ENCODE results near the gene SYT1. TPM values are rescaled to one million over a fixed set of nuclear protein-coding genes. Genes with fewer than 3 reads are reported as not detected.

Gene SYT1
- total RNA-seq, 2 experiments from 2014 or later = not detected

GRCh38 chr12:79374545-79374944 is 510.0 kb downstream of the SYT1 start:
- H3K4me3 Mint-ChIP-seq = no peak overlapping the region
- H3K36me3 Mint-ChIP-seq = no peaks in the 10 kb centered on the region
- no peak for ATAC-seq
- no peaks in the 10 kb centered on the region for H3K9me3 Mint-ChIP-seq (ENCODE audit: low read depth)
- no peaks in the 10 kb centered on the region for H3K4me1 Mint-ChIP-seq
- no peak overlapping the region for H3K27ac Mint-ChIP-seq
- CTCF ChIA-PET = no interaction called here
- DNase-seq = no peak
- H3K27me3 Mint-ChIP-seq = no peaks in the 10 kb centered on the region

GRCh38 chr12:79375050-79375449 is 510.5 kb downstream of the SYT1 start:
- no peaks in the 10 kb centered on the region for H3K27me3 Mint-ChIP-seq
- H3K27ac Mint-ChIP-seq = no peak overlapping the region
- ATAC-seq = no peak
- H3K4me1 Mint-ChIP-seq = no peaks in the 10 kb centered on the region
- CTCF ChIA-PET = no interaction called here
- H3K9me3 Mint-ChIP-seq (ENCODE audit: low read depth) = no peaks in the 10 kb centered on the region
- H3K4me3 Mint-ChIP-seq = no peak overlapping the region
- no peak for DNase-seq
- no peaks in the 10 kb centered on the region for H3K36me3 Mint-ChIP-seq

GRCh38 chr12:79378496-79378895 is 513.9 kb downstream of the SYT1 start:
- Mint-ChIP-seq H3K4me1 (no peaks in the 10 kb centered on the region), H3K36me3 (no peaks in the 10 kb centered on the region), H3K9me3 (ENCODE audit: low read depth) (no peaks in the 10 kb centered on the region), H3K27ac (no peak overlapping the region), H3K27me3 (no peaks in the 10 kb centered on the region), H3K4me3 (no peak overlapping the region)
- CTCF ChIA-PET = no interaction called here
- no peak for DNase-seq
- no peak for ATAC-seq

DNA sequence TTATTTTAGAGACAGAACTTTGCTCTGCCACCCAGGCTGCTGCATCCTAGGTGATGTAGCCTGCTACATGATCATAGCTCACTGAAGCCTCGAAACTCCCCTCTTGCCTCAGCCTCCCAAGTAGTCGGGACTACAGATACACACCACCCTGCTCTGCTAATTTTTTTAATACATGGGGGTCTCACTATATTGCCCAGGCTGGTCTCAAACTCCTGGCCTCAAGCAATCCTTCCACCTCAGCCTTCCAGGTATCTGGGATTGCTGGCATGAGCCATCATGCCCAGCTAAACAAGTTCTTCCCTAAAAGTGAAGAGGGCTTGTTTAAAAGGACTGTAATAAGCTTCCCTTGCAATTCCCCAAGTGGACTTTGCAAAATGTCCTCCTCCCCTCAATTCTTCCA is 515.8 kb downstream of the SYT1 start:
- H3K4me1 Mint-ChIP-seq = no peaks in the 10 kb centered on the region
- no peak overlapping the region for H3K27ac Mint-ChIP-seq
- H3K27me3 Mint-ChIP-seq = no peaks in the 10 kb centered on the region
- H3K4me3 Mint-ChIP-seq = no peak overlapping the region
- CTCF ChIA-PET = no interaction called here
- no peaks in the 10 kb centered on the region for H3K9me3 Mint-ChIP-seq (ENCODE audit: low read depth)
- no peak for DNase-seq
- no peaks in the 10 kb centered on the region for H3K36me3 Mint-ChIP-seq
- no peak for ATAC-seq

DNA sequence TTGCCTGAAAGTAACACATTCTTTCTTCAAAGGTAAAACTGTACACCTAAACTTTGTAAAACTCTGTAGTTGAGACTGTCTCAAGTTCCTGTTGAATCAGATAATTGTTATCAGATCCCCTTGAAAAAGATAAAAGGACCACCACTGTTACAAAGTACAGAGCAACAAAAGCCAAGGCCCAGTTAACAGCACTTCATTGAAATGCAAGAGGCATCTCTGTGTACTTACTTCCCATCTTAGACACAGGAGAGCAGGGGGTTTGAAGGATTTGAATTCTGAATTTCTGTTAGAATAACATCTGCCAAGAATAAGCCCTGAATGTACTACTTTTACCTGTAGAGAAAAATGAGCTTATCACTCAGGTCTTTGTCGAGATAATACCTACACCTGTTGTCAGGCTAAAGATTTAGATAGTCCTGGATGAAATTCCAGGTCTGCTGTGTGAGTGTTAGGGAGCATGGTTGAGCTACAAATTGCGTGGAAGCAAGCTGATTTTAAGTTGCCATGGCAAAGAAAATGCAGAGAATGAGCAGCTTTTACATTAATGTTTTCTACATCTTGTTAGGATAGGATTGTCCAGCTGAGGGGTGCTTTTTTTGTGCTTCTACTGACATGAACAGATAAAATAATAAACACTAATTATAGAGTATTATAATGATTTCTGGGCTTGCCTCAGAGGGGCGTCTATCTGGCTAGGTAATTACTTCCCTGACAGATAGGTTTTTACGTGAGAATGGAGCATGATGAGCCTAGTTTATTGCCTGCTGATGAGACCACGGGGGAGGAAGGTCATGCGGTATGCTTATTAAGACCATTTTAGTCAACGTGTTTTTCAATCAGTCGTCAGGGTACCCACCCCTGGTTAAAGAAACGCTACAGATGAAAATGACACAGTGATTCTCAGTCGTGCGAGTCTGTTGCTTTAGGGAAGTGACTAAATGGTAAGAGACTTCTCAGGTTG is 517.0 kb downstream of the SYT1 start:
- Mint-ChIP-seq H3K9me3 (ENCODE audit: low read depth) (no peaks in the 10 kb centered on the region), H3K27ac (no peak overlapping the region), H3K4me1 (no peaks in the 10 kb centered on the region), H3K4me3 (no peak overlapping the region), H3K27me3 (no peaks in the 10 kb centered on the region), H3K36me3 (no peaks in the 10 kb centered on the region)
- DNase-seq (no peak), ATAC-seq (no peak)
- CTCF ChIA-PET = no interaction called here

- DNase-seq (no peak), ATAC-seq (no peak)
- no peaks in the 10 kb centered on the region for H3K27me3 Mint-ChIP-seq
- H3K27ac Mint-ChIP-seq = no peak overlapping the region
- CTCF ChIA-PET = no interaction called here
- no peaks in the 10 kb centered on the region for H3K4me1 Mint-ChIP-seq
- no peaks in the 10 kb centered on the region for H3K9me3 Mint-ChIP-seq (ENCODE audit: low read depth)
- H3K36me3 Mint-ChIP-seq = no peaks in the 10 kb centered on the region
- no peak overlapping the region for H3K4me3 Mint-ChIP-seq
Observed at GRCh38 chr12:79384551-79384950, 520.0 kb downstream of the SYT1 start.

DNA sequence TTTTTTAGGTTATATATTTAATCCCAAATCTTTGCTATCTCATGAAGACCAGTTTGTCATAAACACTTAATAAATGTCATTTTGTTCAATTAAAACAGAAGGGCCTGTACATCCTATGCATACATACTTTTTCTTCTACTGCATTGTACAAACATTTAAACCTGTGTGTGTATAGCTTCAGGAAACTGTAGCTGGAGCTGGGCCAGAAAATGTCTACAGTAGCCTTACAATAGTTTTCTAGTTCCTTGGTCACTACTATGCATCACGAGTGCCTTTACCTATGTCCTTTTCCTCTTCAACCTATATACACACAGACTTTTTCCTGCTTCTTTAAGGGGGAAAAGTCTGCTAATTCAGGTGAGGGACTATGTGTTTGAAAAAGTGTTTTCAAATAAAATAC is 523.4 kb downstream of the SYT1 start:
- no peak for ATAC-seq
- H3K36me3 Mint-ChIP-seq = no peaks in the 10 kb centered on the region
- CTCF ChIA-PET = no interaction called here
- H3K4me3 Mint-ChIP-seq = no peak overlapping the region
- DNase-seq = no peak
- no peaks in the 10 kb centered on the region for H3K9me3 Mint-ChIP-seq (ENCODE audit: low read depth)
- H3K27ac Mint-ChIP-seq = no peak overlapping the region
- H3K27me3 Mint-ChIP-seq = no peaks in the 10 kb centered on the region
- H3K4me1 Mint-ChIP-seq = no peaks in the 10 kb centered on the region

DNA sequence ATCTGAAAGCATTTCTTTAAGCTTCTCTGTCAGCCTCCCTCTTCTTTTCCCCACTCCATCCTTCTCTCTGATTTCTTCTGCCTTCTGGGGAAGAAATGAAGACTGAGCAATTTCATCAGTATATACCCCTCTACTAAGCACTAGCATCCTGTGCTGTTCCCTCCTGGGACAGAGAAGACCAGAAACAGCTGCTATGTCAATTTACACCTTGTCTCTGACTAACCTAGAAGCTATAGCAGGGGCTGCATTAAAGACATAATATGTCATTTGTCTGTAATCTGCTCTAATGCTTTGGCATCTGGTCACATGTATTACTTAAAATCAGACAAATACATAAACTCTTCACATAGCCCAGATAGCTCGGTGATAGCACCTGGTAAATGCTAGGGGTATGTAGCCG is 529.3 kb downstream of the SYT1 start:
- CTCF ChIA-PET = no interaction called here
- DNase-seq = no peak
- H3K4me3 Mint-ChIP-seq = no peak overlapping the region
- H3K27ac Mint-ChIP-seq = no peak overlapping the region
- no peaks in the 10 kb centered on the region for H3K4me1 Mint-ChIP-seq
- H3K9me3 Mint-ChIP-seq (ENCODE audit: low read depth) = no peaks in the 10 kb centered on the region
- H3K36me3 Mint-ChIP-seq = no peaks in the 10 kb centered on the region
- no peaks in the 10 kb centered on the region for H3K27me3 Mint-ChIP-seq
- ATAC-seq = no peak

- no peak overlapping the region for H3K27ac Mint-ChIP-seq
- no peak for ATAC-seq
- no peaks in the 10 kb centered on the region for H3K27me3 Mint-ChIP-seq
- H3K36me3 Mint-ChIP-seq = no peaks in the 10 kb centered on the region
- CTCF ChIA-PET = no interaction called here
- DNase-seq = no peak
- H3K4me3 Mint-ChIP-seq = no peak overlapping the region
- H3K9me3 Mint-ChIP-seq (ENCODE audit: low read depth) = no peaks in the 10 kb centered on the region
- no peaks in the 10 kb centered on the region for H3K4me1 Mint-ChIP-seq
Observed at GRCh38 chr12:79397609-79398008, 533.0 kb downstream of the SYT1 start.

DNA sequence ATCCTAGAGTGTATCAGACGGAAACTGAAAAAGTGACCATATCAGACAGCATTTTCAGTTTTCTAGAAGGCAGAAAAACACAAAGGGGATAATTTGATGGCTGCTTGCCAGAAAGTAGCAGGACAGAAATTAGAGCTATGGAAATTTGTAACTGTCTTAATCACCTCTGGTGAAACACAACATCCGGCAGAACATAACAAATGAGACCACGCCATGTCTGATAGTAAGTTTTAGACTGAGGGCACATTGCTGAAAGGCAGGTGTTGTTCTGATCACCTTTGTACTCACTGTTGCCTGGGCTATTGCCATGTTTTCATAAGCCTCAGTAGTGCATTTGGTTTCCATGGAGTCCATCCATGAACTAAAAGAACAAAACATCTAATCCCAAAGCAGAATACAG is 535.9 kb downstream of the SYT1 start:
- no peak overlapping the region for H3K27ac Mint-ChIP-seq
- no peaks in the 10 kb centered on the region for H3K27me3 Mint-ChIP-seq
- DNase-seq (no peak), ATAC-seq (no peak)
- H3K9me3 Mint-ChIP-seq (ENCODE audit: low read depth) = no peaks in the 10 kb centered on the region
- H3K36me3 Mint-ChIP-seq = no peaks in the 10 kb centered on the region
- no peak overlapping the region for H3K4me3 Mint-ChIP-seq
- no peaks in the 10 kb centered on the region for H3K4me1 Mint-ChIP-seq
- CTCF ChIA-PET = no interaction called here

DNA sequence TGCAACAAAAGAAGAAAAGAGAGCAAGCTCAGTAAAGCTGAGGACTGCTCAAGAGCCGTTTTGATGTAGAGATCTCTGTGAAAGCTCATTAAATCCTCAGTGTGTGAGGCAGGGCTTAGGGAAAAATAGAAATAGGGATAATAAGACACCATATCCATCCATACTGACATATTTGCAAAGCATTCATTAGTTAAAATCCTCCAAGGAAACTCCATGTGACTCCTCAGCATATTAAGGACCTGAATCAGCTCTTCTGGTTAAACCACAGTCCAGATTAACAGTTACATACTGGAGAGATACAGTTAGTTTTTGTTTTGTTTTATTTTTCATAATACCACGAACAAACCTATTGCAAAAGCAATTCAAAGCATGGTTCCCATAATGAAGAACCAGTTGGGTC is 538.0 kb downstream of the SYT1 start:
- CTCF ChIA-PET = no interaction called here
- DNase-seq (no peak), ATAC-seq (no peak)
- H3K4me3 Mint-ChIP-seq = no peak overlapping the region
- H3K36me3 Mint-ChIP-seq = no peaks in the 10 kb centered on the region
- no peaks in the 10 kb centered on the region for H3K27me3 Mint-ChIP-seq
- no peaks in the 10 kb centered on the region for H3K4me1 Mint-ChIP-seq
- H3K27ac Mint-ChIP-seq = no peak overlapping the region
- no peaks in the 10 kb centered on the region for H3K9me3 Mint-ChIP-seq (ENCODE audit: low read depth)

DNA sequence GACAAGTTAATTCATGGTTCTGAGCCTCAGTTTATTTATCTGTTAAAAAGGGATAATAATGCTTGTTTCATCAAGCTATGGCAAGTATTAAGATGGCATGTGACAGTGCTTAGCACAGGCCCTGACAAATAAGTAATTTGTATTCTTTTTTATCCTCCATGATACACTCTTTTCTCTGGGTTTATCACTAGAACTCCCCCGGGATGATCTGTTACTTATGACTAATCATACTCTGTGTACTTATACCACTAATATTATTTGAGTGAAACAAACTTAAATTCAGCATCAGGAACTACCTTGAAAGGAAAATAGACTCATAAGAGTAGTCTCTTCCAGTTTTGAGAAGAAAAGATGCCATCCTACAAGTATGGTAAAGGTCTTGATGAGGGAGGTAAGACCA is 542.4 kb downstream of the SYT1 start:
- ATAC-seq (no peak), DNase-seq (no peak)
- H3K4me3 Mint-ChIP-seq = no peak overlapping the region
- no peaks in the 10 kb centered on the region for H3K36me3 Mint-ChIP-seq
- no peak overlapping the region for H3K27ac Mint-ChIP-seq
- CTCF ChIA-PET = no interaction called here
- no peaks in the 10 kb centered on the region for H3K27me3 Mint-ChIP-seq
- no peaks in the 10 kb centered on the region for H3K9me3 Mint-ChIP-seq (ENCODE audit: low read depth)
- no peaks in the 10 kb centered on the region for H3K4me1 Mint-ChIP-seq

DNA sequence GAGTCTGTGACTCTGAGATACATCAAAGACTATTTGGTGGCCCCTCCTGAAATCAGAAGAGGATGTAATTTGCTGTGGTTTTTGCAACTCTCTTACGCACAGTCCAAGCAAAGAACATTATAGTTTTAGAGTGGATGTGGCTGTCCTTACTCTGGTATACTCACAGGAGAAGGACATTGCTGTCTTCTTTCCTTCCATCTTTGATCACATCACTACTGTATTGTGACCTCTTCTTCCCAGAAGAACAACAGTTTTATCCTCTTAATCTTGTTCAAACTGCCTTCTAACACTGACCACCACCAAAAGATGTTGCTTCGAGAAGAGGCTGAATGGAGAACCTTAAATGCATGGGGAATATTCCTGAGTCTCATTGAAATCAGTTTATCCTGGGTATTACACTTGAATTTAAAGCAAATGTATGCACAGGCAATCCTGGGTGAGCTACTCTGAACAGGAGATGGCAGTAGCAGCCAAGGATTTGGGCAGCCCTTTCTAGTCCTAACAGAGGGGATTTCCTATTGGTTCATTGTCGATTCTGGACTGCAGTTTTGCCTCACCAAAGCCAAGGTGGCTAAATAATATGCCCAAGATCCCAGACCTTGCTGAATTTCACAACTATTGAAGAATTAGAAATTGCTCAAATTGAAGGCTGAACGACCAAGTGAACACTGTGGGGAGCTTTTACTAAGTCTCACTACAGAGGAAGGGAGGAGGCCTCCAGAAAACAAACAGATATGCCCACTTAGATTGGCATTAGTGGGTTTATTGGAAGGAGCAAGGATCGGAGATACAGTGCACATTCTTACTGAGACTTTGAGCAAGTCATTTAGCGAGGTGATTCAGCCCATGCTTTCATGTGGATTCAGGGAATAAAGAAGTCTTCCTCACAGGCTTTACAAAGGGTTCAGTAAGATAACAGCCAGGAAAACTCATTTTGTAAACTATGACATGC is 543.4 kb downstream of the SYT1 start:
- H3K27ac Mint-ChIP-seq = no peak overlapping the region
- H3K36me3 Mint-ChIP-seq = no peaks in the 10 kb centered on the region
- H3K27me3 Mint-ChIP-seq = no peaks in the 10 kb centered on the region
- no peaks in the 10 kb centered on the region for H3K9me3 Mint-ChIP-seq (ENCODE audit: low read depth)
- DNase-seq (no peak), ATAC-seq (no peak)
- CTCF ChIA-PET = no interaction called here
- no peaks in the 10 kb centered on the region for H3K4me1 Mint-ChIP-seq
- no peak overlapping the region for H3K4me3 Mint-ChIP-seq

- CTCF ChIA-PET = no interaction called here
- Mint-ChIP-seq H3K9me3 (ENCODE audit: low read depth) (no peaks in the 10 kb centered on the region), H3K36me3 (no peaks in the 10 kb centered on the region), H3K4me3 (no peak overlapping the region), H3K4me1 (no peaks in the 10 kb centered on the region), H3K27ac (no peak overlapping the region), H3K27me3 (no peaks in the 10 kb centered on the region)
- DNase-seq (no peak), ATAC-seq (no peak)
Observed at GRCh38 chr12:79408689-79409088, 544.1 kb downstream of the SYT1 start.
